ENCODE results near the gene ITSN1. TPM values are rescaled to one million over a fixed set of nuclear protein-coding genes. Genes with fewer than 3 reads are reported as not detected.

The ITSN1 gene
- polyA plus RNA-seq, 4 donors = 40.7 to 44.6 (median 41.6) TPM

DNA sequence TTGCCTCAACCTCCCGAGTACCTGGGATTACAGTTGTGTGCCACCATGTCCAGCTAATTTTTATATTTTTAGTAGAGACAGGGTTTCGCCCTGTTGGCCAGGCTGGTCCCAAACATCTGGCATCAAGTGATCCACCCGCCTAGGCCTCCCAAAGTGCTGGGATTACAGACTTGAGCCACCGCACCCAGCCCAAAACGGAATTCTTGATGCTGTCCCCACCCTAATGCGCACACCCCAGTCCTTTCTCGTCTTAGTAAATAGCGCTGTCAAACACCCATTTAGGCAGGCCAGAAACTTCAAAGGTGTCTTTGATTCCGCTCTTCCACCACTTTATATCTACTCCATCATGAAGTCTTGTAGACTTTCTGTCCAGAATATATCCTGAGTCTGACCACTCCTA, 35.1 kb downstream of the ITSN1 start:
- no peak for DNase-seq (ENCODE audit: low read depth in 4 of 4, low spot score in 3 of 4)

DNA sequence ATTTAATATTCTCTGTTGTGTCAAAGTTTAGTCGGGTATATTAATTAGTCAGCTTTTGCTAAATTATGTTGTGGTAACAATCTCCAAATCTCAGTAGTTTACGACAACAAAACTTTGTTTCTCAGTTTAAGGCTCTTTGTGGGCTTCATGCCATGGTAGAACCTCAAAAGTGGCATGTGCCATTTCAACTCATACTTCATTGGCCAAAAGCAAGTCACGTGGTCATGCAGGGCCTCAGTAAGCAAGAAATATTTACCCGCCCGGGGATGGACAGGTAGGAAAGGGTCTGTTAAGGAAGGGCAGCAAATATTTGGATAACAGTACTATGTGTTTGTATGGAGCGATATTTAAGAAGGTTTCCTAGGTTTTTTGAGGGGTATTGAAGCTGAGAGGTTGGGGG, 38.6 kb downstream of the ITSN1 start:
- DNase-seq (ENCODE audit: low read depth in 4 of 4, low spot score in 3 of 4) = no peak

DNA sequence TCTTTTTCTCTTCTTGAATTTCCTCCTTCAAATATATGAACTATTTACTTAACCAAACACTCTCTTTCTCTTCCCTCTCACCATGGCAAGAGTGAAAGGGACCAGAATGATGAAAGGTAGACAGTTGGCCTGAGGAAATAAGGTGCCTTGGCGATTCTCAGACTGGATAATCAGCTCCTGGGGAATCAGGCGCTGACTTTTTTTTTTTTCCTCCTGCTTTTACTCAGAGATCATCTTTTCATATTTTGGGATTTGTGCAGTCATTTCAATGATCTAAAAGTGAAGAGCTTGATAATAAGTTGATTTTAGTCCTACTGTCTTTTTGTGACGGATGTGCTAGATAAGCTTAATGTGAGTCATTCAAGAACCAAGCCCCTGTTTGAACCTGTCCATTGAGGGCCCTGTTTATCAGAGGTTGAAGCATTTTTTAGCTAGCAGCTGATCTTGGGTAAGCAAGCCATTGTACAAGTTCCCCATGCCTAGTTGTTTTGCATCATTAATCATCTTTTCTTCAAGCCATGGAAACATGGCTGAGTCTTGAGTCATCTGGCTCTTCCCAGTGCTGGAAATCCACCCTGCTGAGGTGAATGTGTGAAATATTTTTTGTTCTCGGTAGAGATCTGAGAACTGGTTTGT, 40.8 kb downstream of the ITSN1 start:
- no peak for DNase-seq (ENCODE audit: low read depth in 4 of 4, low spot score in 3 of 4)

DNA sequence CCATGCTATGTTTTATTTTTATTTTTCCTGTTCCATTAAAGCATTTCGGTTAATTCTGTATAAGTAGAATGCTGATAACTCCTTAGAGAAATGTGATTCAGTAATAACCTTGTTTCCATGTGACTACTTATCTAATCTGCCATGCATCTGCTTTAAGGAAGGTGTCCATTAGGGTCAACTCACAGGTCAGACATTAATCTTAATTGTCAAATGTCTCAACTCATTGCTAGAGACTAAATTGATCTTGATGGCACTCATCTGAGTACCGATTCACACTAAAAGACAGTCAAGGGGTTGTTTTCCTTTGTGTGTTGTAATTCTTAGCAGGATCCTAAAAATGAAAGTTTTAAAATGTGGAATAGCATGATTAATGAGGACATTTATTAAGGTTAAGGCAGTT, 41.8 kb downstream of the ITSN1 start:
- DNase-seq (ENCODE audit: low read depth in 4 of 4, low spot score in 3 of 4) = no peak

DNA sequence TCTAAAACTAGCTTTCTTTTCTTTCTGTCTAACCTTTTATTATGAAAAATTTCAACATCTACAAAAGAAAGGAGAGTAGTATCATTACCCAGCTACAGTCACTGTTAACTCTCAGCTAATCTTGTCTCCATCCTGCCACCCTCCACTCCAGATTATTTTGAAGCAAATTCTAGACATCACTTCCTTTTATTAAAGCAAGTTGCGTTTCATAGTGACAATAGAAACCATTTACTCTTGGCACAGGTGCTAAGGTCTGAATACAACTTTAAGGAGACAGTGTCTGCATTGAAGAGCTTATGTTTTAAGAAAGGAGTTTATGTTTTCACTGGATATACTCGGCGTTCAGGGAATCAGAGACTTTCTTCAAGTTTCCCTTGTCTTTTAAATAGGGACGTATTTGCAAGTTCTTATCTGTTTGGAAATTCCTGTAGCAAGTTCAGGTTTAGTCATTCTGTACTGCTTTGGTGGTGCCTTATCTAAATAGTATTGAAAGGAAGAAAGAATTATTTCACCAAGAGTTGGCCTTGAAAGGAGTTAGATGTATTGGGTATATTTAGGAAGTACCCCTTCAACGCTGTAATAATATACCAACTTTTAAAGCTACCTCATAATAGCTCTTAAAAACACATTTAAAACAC, 42.7 kb downstream of the ITSN1 start:
- no peak for DNase-seq (ENCODE audit: low read depth in 4 of 4, low spot score in 3 of 4)

DNA sequence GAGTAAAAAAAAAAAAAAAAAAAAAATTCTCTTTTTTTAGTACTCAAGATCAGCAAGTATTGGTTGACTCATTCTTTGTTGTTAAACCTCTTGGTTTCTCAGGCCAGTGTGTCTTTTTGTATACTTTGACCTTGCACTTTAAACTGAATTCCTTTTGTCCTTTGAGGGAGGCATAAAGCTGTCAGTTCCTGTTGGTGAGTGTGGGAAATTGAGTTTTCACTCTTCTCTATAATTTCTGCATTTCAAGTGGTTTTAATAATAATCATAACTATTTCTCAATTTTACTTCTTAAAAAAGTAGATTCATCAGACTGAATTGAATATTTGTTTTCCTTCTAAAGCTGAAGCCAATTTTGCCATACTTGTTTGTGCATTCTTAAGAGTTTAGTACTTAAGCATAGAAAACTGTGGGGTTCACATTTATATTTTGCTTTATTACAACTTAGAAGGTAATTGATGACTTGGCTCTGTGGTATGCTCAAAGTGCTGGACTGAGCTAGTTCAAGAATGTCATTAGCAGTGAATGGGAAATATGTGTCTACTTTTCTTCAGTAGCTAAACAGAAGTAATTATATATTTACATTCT, 43.4 kb downstream of the ITSN1 start:
- DNase-seq (ENCODE audit: low read depth in 4 of 4, low spot score in 3 of 4) = no peak

DNA sequence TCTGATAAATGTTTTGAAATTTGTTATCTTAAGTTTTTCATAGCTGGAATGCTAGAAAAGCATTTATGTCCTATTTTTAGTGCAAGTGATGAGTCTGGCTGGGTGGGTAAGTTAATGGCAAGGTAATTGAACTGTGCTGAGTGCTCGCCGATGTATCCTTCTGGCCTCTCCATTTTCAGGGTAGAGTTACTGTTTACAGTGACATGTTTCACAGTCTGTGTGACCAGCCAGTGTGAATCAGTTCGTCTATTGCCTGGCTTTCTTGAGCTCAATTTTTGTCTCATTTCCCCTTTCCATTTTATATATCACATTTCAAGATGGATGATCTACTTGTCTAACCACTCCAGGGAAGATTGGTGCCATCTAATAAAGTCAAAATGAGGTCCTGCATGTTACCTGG, 44.1 kb downstream of the ITSN1 start:
- DNase-seq (ENCODE audit: low read depth in 4 of 4, low spot score in 3 of 4) = no peak

DNA sequence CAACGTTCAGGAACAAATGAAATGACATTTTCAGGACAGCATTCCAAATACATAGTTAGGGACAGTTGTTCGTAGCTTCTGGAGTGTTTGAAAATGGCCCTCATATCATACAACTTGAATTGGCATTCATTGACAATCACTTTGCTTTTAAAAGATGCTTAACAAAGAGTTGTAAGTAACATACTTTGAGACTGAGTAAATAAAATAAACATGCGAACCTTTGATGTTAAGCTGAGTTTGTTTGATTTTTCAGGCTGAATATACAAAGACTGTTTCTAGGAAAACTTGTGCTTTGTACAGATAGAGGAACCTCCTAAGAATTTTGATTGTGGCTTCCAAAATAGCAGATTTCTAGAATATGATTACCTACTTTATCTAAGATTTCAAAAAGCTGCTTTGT, 45.3 kb downstream of the ITSN1 start:
- DNase-seq (ENCODE audit: low read depth in 4 of 4, low spot score in 3 of 4) = no peak

DNA sequence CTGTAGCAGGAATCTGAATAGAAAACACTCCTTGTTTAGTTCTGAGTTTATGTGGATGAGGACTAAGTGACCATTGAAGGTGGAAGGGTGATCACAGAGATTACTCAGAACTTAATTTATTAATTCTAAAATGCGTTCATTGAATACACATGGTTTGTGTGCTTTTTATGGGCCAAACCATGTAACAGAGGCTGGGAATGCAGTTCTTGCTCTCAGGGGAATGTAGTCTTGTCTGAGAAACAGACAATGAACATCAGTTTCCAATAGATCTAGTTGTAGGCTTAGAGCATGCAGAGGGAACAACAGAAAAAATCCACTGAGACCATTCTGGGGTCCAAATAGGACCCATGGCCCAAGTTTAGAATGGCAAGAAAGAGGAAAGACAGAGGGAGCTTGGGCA, 46.1 kb downstream of the ITSN1 start:
- DNase-seq (ENCODE audit: low read depth in 4 of 4, low spot score in 3 of 4) = no peak

DNA sequence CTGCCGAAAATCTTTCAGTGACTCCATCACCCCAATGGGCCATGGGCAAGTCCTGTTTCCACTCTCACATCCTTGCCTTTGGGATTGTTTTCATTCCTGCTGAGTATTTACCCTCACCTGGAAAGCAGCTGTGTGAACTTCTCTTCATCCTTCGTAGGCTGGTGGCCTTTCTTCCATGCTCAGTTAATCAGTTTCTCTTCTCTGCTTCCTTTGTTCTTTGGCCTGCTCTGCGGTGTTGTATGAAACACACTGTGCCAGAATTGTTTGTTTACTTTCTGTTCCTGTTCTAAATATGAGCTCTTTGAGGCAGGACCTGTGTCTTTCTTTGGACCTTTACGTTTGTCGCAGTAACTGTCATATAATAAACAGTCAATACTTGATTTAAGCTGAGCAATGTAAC, 48.6 kb downstream of the ITSN1 start:
- no peak for DNase-seq (ENCODE audit: low read depth in 4 of 4, low spot score in 3 of 4)

DNA sequence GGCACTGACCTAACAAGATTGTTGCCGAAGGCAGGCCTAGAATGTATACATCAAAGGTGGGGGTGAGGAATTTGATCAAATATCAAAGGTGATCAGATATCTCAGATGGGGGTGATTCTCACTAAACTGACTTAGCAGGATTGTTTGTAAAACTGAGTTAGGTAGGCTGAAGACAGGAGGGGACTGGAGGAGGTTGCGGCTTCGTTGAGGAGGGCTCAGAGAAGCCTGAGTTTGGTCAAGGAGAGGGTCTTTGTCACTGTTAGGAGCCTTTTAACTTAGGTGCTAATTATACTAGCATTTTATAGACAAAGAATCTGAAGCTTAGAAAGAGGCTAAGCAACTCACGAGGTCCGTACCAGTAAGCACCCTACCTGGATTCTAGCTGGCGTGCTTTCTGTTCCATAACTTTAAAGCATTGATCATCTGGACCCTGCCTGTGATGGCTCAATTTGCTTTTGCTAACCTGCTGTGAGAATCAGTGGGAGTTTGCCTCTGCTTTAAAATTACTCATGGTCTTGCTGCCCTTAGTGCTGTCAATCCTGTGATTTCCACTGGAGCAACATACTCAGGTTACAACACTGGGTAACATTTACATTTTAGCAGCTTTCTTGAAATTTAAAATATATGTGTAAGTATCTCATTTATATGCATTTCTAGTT, 49.8 kb downstream of the ITSN1 start:
- DNase-seq (ENCODE audit: low read depth in 4 of 4, low spot score in 3 of 4) = no peak

DNA sequence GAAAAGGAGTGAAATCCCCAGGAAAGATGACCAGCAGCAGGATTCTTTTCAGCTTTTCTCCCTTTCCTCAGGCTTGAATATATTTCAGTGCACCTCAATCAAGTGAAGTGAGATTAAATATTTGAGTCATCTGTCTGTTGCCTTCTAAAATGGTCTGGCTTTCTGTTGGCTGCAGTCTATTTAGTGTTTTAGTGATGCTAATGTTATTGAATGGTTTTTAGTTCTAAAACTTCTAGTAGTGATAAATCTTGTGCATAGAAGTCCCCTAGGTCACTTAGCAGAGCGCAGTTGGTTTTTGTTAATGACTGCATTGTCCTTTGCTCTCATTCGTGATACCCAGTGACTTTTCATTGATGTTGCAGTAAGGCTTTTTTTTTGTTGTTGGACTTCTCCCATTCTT, 53.5 kb downstream of the ITSN1 start:
- no peak for DNase-seq (ENCODE audit: low read depth in 4 of 4, low spot score in 3 of 4)

DNA sequence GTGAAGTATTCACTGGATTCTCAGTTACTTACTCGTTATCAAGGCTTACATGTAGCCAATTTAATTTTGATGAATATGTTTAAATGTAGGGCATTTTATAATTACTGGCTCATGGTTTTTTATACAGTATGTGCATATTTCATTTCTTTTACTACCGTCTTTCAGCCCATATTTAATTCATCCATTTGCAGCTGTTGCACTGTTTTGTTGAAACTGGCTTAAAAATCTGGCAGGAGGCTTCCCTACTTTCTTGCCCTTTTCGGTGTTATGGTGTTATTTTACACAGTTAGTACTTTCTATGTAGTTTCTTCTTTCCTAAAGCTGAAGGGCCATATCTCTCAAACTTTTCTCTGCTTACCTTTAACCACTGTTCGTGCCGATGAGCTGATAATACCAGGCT, 54.2 kb downstream of the ITSN1 start:
- no peak for DNase-seq (ENCODE audit: low read depth in 4 of 4, low spot score in 3 of 4)

DNA sequence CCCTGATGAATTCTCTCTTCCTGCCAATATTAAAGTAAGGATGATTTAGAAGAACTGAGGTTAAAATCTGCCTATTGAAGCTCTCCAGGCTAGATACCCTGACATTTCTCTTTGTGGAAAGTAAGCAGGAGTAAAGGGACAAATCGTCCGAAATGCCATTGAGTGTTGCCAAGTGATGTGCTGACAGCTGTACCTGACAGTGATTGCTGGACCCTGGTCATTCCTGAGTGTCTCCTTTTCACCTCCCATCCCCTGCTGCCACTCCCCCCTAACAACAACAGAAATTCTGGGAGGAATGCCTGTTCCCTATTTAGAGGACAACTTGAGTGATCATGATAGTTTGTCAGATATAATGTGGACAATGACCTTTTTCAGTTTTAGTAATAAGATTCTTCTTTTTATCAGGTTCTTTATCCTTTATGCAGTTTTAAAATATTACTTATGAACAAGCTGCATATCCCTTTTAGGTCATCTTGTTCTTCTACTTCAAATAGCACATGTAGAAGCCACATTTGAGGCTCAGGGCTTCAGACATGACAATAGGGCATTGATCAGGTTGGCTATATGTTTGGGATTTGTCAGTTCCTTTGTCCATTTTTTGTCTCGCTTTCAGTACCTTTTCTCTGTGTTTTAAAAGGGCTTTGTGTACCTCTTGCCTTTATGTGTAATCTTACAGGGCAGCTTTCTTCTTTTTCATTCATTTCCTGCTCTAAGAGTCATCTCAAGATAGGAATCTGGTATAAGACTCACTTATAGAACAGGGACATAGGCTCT, 56.0 kb downstream of the ITSN1 start:
- DNase-seq (ENCODE audit: low read depth in 4 of 4, low spot score in 3 of 4) = no peak

DNA sequence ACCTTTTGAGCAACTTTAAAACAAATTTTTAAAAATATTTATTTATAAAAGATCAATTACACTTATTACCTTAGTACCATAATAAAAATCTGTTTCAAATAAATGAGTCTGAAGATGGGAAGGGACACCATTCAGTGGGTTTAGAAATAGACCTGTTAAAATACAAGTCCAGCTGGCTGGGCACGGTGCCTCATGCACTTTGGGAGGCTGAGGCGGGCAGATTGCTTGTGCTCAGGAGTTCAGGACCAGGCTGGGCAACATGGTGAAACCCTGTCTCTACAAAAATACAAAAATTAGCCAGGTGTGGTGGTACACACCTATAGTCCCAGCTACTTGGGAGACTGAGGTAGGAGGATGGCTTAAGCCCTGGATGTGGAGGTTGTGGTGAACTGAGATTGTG, 57.0 kb downstream of the ITSN1 start:
- DNase-seq (ENCODE audit: low read depth in 4 of 4, low spot score in 3 of 4) = no peak

DNA sequence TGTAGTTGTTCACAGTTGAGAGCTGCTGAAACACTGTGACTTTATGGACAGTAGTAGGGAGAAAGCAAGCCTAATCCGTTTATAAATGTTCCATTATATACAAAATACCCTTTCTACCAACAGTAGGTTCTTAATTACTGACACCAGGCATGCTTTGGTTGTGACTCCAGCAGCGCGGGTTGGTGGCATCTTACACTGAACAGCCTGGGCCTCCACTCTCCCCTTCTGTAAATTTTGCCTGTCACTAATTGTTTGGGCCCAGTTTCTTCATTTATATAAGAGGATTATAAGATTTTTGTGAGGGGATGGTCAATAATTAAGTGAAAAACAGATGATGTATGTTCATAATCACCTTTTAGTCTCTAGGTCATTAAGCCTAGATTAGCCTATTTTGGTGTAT, 58.2 kb downstream of the ITSN1 start:
- no peak for DNase-seq (ENCODE audit: low read depth in 4 of 4, low spot score in 3 of 4)

DNA sequence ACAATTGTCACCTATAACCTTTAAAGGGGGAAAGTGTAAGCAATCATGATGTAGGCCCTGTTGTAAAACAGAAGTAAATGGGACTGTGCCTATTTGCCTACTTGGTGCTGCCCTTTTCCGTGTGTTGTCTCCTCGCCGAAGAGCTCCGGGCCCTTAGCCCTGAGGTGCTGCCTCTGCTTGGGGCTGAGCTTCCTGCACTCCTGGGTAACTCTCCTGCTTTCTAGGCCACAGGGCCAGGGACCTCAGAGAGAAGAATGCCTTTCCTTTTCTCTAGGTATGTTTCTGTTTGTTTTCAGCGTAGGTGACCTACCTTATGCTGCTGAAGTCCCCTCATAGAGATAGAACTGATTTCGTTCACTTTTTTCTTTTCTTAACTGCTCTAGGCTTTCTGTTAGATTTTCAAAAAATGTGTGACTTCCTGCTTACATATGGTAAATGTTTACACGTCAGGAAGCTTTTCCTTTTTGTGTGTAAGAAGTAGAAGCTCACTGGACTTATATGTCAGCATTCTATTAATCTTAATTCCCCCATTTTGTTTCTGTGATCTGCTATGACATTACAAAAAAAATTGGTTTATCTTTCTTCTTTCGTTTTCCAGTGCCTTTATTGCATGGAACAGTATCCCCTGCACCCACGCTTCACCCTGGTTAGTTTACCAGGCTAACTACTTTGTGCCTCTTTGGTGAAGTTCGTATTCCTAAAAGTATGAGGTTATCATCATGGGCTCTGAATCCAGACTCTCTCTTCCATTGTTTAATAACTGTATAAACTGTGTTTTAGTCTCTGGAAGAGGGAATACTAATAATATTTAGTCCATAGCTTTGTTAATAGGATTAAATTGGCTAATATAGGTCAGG, 61.7 kb downstream of the ITSN1 start:
- no peak for DNase-seq (ENCODE audit: low read depth in 4 of 4, low spot score in 3 of 4)

DNA sequence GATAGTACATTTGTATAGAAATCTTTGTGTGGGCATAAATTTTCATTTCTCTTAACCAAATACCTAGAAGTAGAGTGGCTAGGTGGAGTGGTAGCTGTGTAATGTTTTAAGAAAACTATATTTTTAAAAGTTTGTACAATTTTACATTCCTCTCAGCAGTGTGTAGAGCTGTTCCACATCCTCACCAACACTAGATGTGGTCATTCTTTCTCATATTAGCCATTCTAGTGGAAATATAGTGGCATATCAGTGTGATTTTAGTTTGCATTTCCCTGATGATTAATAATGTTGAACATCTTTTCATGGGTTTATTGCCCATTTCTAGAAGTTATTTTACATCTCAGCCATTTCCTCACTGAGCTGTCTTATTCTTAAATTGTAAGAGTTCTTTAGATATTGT, 65.5 kb downstream of the ITSN1 start:
- DNase-seq (ENCODE audit: low read depth in 4 of 4, low spot score in 3 of 4) = no peak

DNA sequence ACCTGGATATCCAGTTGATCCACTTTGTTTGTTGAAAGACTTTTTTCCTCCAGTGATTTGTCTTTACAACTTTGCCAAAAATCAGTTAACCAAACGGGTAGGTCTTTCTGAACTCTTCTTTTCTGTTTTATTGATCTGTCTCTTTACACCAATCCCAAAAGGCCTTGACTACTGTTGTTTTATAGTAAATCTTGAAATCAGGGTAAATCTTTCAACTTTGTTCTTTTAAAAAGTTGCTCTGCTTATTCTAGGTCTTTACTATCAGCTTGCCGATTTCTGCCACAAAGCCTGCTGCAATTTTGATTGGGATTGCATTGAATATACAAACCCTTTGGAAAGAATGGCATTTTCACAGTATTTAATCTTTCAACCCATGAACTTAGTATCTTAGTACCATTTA, 66.6 kb downstream of the ITSN1 start:
- DNase-seq (ENCODE audit: low read depth in 4 of 4, low spot score in 3 of 4) = no peak
